HG02973 (cell line): ENCODE measurements around the gene LRRC7.
"Not testable (repeated sequence)": the region's sequence is repeated elsewhere in the genome, so short reads cannot be mapped to it uniquely, and the experiment has no call there.

Experiments
- ATAC-seq: cut with Tn5 transposase; IDR thresholded peaks from one replicate; pipeline ENCODE4 v1.9.1; 2021; ENCODE audit warnings: moderate library complexity; ENCODE audit not compliant: unreplicated experiment

Gene LRRC7

DNA sequence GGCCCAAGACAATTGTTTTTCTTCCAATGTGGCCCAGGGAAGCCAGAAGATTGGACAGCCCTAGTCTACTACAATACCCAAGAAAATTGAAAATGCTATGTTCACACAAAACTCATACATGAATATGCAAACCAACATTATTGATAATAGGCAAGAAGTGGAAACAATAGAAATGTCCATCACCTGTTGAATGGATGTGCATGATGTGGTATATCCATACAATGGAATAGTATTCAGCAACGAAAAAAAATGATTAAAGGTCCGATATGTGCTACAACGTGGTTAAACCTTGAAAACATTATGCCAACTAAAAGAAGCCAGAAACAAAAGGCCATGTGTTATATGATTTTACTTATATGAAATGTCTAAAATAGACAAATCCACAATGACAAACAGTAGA is 375.3 kb downstream of the LRRC7 start:
- no peak for ATAC-seq

DNA sequence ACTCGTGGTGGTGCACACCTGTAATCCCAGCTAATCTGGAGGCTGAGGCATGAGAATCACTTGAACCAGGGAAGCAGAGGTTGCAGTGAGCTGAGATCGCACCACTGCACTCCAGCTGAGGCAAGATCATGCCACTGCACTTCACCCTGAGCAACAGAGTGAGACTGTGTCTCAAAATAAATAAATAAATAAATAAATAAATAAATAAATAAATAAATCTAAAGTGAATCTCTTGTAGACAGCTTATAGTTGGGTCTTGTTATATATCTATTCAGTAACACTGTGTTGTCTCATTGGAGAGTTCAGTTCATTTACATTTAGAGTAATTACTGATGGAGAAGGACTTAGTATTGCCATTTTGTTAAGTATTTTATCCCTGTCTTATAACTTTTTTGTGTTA is 379.2 kb downstream of the LRRC7 start:
- no peak for ATAC-seq

DNA sequence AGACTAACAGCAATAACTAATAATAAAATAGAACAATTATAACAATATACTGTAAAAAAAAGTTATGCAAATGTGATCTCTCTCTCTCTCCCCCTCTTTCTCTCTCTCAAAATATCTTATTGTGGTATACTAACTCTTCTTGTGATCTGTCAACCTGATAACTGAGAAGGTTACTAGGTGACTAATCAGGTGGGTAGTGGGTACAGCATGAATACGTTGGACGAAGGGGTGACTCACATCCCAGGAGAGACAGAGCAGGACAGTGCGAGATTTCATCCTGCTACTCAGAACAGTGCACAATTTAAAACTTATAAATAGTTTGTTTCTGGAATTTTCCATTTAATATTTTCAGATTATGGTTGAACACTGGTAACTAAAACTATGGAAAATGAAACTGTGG is 380.1 kb downstream of the LRRC7 start:
- ATAC-seq = no peak

DNA sequence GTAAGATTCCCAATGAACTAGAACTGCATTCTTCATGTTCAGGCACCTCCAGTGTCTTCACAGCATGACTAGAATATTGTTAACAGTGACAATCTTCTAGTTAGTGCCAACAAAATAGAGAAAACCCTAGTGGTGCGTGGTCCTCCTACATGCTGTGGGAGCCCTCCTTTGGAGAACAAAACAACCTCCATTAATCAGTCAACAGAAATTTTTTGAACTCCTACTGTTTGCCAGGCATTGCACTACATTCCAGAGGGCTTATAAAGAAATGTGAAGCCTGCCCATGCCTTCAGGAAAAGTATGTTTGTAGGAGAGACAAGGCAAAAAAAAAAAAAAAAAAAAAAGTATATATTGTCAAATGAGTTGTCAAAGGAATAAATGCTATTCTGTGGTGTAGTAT is 385.0 kb downstream of the LRRC7 start:
- no peak for ATAC-seq

DNA sequence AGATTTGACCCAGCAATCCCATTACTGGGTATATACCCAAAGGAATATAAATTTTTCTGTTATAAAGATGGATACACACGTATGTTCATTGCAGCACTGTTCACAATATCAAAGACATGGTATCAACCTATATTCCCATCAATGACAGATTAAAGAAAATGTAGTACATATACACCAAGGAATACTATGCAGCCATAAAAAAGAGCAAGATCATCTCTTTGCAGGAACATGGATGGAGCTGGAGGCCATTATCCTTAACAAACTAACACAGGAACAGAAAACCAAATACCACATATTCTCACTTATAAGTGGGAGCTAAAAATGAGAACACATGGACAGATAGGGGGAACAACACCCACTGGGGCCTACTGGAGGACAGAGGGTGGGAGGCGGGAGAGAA is 394.7 kb downstream of the LRRC7 start:
- ATAC-seq = not testable (repeated sequence)

DNA sequence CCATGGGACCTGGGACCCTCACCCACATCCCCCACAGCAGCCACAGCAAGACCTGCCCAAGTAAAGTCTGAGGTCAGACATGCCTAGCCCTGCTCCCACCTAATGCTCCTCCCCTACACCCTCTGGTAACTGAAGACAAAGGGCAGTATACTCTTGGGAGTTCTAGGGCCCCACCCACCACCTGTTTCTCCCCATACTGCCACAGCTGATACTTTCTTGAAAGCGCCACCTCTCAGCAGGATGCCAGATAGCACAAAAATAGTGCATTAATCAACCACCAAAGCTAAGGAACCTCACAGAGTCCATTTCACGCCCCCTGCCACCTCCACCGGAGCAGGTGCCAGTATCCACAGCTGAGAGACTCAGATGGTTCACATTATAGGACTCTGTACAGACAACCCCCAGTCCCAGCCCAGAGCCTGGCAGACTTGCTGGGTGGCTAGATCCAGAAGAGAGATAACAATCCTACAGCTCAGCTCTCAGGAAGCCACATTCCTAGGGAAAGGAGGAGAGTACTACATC is 399.6 kb downstream of the LRRC7 start:
- no peak for ATAC-seq

DNA sequence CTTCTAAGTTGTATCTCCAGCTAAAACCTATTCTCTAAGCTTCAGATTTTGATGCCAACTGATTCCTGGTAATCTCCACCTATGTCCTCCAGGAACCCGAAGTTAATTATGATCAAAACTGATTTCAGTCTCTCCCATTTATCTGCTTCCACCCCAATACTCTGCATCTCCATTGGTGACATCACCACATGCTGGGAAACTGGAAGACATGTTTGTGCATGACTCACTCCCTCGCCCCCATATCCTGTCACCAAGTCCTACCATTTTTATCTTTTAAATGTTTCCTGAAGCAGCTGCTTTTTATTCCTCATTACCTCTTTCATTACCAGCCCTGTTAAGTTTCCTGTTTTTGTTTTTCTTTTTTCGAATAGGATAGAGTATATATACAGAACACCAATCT is 409.2 kb downstream of the LRRC7 start:
- ATAC-seq = no peak

DNA sequence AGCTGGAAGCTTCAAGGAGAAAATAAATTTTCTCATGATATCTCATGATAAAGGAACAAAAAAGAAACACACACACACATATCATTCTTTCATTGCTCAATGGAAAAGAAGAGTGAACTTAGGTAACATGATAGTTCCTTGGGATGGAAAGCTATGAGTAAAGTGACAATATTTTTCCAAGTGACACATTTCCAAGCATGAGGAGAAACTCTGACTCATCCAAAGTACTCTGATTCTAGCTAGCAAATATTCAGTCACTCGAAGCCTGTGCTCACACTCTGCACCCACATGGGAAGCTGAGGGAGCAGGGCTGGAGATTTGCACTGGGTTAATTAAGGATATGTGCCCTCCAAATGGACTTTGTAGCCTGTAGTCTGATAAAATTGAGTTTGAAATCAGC is 415.3 kb downstream of the LRRC7 start:
- ATAC-seq = no peak

DNA sequence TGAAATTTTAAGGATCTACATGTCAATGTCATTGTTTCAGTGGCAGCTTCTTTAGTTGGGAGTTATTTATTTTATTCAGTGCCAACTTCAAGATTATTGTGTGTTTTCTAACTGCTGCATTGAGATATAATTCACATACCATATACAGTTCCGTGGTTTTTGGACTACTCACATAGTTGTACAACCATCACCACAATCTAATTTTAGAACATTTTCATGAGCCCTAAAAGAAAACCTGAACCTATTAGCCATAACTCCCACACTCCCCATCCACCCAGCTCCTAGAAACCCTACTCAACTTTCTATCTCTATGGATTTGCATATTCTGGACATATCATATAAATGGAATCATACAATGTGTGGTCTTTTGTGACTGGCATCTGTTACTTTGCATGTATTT is 417.7 kb downstream of the LRRC7 start:
- ATAC-seq = no peak

DNA sequence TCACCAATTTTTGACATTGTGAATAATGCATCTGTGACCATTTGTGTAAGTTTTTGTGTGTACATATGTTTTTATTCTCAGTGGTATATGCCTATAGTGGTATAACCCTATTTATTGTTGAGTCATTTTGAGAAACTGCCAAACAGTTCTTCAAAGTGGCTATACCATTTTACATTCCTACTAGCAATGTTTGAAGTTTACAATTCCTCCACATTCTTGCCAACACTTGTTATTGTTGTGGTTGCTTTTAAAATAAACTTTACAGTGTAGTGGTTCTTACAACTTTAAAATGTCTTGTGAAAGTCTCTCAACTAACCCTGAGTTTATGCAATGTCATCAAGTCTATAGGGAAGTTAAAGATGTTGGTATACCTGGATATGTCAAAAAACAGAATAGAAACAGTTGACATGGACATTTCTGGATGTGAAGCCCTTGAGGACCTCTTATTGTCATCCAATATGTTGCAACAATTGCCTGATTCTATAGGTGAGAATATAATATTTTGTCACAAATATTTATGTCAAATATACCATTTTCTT is 418.2 kb downstream of the LRRC7 start:
- no peak for ATAC-seq

DNA sequence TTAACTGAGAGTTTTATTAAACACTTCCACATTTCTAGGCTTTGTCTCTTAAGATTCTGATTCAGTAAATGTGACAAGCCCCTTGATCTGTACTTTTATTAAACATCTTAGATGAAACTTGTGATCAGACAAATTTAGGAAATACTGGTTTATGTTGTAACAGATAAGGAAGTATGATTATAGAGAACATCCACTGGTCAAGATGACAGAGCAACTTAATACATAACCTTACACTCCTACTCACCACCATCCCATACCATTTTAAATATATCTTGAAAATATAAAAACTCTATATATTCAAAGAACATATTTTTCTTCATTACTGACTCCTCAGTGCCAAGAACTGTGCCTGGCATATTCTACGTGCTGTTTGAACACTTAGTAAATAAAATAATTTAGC is 420.2 kb downstream of the LRRC7 start:
- ATAC-seq = no peak

DNA sequence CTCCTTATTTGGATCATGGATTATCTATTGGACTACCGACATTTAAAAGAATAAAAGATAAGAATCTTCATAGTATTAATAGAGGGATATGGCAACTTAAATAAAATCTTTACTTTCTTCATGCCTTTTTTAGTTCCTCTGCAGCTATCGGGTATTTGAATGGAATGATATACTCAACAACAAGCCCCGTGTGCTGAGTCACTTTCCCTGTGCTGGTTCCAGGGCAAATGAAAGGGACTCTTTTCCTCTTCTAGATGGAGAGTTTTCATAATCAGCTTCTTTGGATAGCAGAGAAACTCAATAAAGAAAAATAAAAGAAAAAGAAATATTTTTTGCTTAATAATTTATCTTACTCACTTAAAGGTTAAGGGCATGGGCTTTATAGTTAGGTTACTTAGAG is 423.9 kb downstream of the LRRC7 start:
- no peak for ATAC-seq

DNA sequence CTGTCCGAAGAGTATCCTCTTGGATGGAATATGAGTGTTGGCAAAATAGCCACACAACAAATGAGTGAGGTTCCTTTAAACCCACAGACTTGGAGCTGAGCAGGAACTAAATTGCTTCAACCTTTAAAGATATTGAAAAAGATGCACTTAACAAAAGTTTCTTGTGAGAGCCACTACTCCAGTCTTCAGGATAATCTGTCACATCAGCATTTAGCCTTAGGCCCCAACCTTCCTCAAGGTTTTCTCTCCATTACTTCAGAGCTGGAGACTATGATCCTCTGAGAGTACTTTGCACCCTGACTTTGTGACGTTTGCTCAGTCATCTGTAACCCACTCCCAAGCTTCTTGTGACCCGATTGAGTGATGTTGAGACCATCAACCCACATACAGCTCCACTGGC is 424.9 kb downstream of the LRRC7 start:
- no peak for ATAC-seq

DNA sequence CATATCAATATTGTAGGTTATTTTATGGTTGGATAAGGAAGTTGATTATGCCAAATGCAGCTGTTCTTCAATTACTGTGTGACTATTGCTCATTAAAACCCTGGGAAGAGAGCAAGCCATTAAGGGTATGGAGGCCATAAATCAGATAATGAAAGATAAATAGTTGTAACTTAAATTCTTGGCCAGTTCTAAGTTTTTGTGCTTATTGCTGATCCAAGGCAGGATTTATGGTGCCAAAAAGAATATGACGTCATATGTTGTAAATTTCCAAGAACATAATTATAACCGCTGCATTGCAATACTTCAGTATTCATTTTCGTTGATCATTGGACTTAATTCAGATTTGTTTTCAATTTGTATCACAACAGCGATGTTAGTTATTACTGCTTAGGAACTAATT is 426.1 kb downstream of the LRRC7 start:
- ATAC-seq = no peak

DNA sequence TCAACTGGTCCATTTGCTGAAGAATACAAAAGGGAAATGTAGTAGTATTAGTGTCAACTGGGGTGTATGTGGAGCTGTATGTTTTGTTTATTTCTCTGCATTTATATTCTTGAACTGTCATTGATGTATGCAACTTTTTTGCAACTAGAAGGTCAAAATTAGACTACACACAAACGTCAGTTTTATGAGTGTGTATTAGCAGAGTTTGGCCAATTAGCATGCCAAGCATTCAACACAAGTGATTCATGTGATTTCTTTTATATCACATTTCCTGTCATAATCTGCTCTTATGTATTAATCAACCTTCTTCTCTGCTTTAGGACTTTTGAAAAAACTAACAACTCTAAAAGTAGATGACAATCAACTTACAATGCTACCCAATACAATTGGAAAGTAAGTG is 426.5 kb downstream of the LRRC7 start:
- ATAC-seq = no peak

DNA sequence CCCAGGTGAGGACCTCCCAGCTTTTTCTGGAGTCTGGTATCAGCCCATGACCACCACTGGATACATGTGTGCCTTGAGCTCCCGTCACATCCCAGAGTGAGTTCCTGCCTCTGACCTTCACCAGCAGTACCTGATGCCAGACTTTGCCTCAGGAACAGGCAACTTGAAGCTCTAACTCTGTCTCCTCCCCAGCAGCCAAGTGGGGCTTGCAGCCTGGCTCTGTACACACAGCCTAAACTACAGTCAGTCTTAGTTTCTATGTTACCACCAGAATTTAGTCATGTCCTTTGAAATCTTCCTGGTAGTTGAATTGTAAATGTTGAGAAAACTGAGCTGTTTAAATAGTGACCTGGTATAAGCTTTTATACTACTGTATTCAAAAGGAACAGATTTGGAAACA is 431.1 kb downstream of the LRRC7 start:
- no peak for ATAC-seq

DNA sequence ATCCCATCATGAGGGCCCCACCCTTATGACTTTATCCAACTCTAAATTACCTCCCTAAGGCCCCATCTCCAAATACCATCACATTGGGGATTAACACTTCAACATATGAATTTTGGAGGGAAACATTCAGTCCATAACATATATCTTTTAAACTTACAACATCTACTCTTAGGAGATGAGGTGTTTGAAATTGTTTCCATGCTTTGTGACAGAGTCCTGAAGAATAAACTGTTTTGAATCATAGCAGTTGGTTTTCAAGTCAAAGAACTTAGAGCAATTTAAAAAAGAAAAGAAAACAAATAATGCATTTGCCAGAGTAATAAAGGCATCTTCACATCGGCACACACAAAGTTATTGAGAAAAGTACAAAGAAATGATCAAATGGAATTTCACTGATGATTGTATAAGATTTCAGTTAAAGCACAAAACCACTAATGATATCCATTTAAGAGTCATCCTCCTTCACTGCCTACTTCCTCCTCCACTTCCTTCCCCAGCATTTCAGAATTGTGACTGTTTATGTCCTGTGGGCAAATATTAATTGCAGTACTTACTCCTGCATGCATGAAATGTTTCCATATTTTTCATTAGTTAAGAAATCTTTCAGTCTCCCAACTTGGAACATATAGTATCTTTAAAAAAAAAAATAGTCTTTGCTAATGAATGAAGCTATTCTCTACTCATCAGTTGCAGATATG is 435.6 kb downstream of the LRRC7 start:
- no peak for ATAC-seq

DNA sequence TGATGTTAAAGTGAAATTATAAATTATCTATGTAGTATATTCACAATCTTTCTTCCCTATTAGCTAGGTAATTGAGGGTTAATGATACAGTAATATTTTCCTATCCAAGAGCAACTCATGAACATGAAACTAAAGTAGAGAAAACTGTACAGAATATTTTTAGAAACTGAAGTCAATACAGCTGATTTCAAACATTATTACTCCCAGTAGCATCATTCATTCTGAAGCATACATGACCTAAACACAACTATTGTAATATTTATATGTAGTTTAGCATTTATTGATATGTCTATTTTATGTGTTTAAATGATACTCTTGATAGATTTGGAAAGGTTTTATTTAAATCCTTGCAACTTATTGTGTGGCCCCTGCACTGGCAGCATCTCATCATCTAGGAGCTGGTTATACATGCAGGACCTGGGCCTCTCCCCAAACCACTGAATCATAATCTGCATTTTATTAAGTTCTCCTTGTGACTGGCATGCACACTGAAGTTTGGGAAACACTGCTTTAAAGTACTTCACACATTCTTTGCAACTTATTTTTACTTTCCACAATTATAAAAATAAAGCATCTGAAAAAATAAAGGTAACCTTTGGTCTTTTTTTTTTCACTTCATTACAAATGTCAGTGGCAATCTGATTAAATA is 437.8 kb downstream of the LRRC7 start:
- ATAC-seq = no peak

DNA sequence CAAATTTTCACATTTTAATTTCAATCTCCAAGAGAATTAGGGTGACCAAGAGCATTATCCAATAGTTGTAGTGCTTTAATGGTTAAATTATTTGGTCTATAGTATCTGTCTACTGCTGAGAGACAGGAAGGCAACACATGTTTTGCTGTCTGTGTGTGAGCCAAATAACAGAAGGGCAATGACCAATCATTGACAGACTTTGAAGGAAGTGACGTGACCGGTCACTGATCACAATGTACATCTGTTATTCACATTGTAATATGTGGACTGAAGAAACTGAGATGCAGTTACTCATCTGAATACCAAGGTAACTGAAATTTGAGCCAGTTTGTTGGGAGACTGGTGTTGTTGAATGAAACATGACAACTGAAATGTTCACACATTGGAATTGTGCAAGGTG is 440.9 kb downstream of the LRRC7 start:
- ATAC-seq = no peak

DNA sequence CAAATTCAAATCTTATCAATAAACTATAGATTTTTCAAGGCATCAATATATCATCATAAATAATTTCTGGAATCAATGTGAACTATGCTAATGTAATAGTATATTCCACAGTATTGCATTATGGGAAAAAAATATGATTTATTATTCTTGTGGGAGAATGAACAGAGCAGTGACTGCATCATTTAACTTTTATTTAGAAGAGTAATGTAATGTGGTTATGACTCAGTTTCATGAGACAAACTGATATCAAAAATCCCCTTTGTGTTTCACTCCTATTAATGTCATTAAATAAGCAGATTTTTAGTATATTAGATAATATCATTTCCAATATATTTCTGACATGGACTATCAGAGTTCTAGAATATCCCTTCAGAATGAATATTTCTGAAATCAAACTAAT is 450.0 kb downstream of the LRRC7 start:
- no peak for ATAC-seq

DNA sequence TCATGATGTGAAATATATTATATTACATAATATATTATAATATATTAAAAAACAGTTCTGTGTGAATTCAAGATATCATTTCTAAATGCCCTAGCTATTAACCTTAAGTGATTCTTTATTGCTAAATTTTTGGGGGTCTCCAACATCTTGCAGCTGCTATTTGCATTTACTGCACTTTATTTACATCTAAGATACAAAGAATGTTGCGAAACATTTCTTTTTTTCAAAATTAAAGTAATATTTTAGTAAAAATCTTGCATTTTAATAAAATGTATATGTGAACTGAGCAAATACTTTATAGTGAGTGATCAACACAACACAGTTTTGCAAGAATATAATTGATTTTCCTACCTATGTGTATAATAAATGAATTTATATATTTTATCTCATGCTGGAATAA is 456.6 kb downstream of the LRRC7 start:
- no peak for ATAC-seq

DNA sequence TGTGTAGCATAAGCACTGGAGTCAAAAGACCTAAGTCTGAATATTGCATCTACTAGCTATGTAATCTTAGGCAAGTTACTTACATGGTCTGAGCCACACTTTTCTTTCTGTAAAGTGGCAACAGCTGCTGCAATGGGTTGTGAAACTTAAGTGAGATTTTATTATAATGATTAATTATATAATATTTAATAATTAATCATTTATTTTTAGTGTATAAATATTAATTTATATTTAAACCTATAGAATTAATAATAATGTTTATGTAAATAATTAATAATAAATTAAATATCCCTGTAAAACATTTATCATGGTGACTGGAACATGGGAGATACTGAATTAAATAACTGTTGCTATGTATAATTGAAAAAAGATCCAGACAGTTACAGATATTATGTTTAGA is 457.3 kb downstream of the LRRC7 start:
- ATAC-seq = no peak

DNA sequence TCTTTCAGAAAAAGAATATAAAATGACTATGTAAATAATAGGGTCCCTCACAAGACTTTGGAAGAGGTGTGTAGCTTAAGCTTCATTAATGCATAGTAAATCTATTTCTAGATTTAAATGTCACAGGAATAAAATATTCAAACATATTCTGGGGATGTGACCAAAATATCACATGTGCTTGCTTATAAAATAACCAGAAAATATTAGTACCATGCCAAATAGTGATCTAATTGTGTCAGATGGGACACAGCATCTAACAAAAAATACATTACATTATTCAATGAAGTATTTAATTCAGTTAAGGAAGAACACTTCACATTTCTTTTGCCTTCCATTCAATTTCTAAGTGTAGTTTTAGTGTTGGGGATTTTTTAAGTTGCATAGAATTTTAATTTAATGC is 458.1 kb downstream of the LRRC7 start:
- no peak for ATAC-seq
